Measurements from ENCODE around the gene CREB3L2. TPM values are rescaled to one million over a fixed set of nuclear protein-coding genes. Genes with fewer than 3 reads are reported as not detected.
"Not testable (repeated sequence)": the region's sequence is repeated elsewhere in the genome, so short reads cannot be mapped to it uniquely, and the experiment has no call there.

Gene CREB3L2
- polyA plus RNA-seq, 1 donor, result 51.3 TPM

GRCh38 chr7:137933270-137934017, 68.4 kb downstream of the CREB3L2 start:
- no peak for DNase-seq

GRCh38 chr7:137932881-137933269, 69.0 kb downstream of the CREB3L2 start:
- DNase-seq, result no peak

GRCh38 chr7:137931823-137932222, 70.1 kb downstream of the CREB3L2 start:
- no peak for DNase-seq

- no peak for DNase-seq
Measured at GRCh38 chr7:137930581-137930980, 71.3 kb downstream of the CREB3L2 start.

- no peak for DNase-seq
Measured at GRCh38 chr7:137928626-137929025, 73.3 kb downstream of the CREB3L2 start.

- no peak for DNase-seq
Measured at GRCh38 chr7:137927386-137927785, 74.5 kb downstream of the CREB3L2 start.

GRCh38 chr7:137926206-137926605, 75.7 kb downstream of the CREB3L2 start:
- DNase-seq, result not testable (repeated sequence)

- no peak for DNase-seq
Measured at GRCh38 chr7:137925754-137926153, 76.1 kb downstream of the CREB3L2 start.

- DNase-seq, result no peak
Measured at GRCh38 chr7:137925091-137925490, 76.8 kb downstream of the CREB3L2 start.

- no peak for DNase-seq
Measured at GRCh38 chr7:137923380-137923779, 78.5 kb downstream of the CREB3L2 start.

- DNase-seq, result no peak
Measured at GRCh38 chr7:137920637-137921399, 81.1 kb downstream of the CREB3L2 start.

GRCh38 chr7:137919987-137920386, 81.9 kb downstream of the CREB3L2 start:
- no peak for DNase-seq

- no peak for DNase-seq
Measured at GRCh38 chr7:137916980-137917645, 84.8 kb downstream of the CREB3L2 start.

GRCh38 chr7:137916564-137916963, 85.3 kb downstream of the CREB3L2 start:
- DNase-seq, result no peak

GRCh38 chr7:137915266-137915665, 86.6 kb downstream of the CREB3L2 start:
- no peak for DNase-seq

GRCh38 chr7:137913985-137914384, 87.9 kb downstream of the CREB3L2 start:
- DNase-seq, result no peak

- DNase-seq, result no peak
Measured at GRCh38 chr7:137909042-137909441, 92.8 kb downstream of the CREB3L2 start.

- no peak for DNase-seq
Measured at GRCh38 chr7:137908106-137908505, 93.8 kb downstream of the CREB3L2 start.

GRCh38 chr7:137906636-137907035, 95.2 kb downstream of the CREB3L2 start:
- not testable (repeated sequence) for DNase-seq

GRCh38 chr7:137904833-137905232, 97.1 kb downstream of the CREB3L2 start:
- DNase-seq, result no peak

- peak; percentile 70 for DNase-seq
Measured at GRCh38 chr7:137903382-137904169, 98.3 kb downstream of the CREB3L2 start.

GRCh38 chr7:137900137-137900536, 101.7 kb downstream of the CREB3L2 start:
- no peak for DNase-seq
